Nephron (organoid): ENCODE data around the gene REPIN1.
A peak's percentile ranks its signal among the peaks of the same experiment; 100 is the strongest.

ENCODE experiments used
- H3K27ac Mint-ChIP-seq, 3 experiments: 2 replicates each; pipeline ENCODE4 v1.8.0; 2020; ENCODE audit warnings: mixed read lengths in 3 of 3, mild to moderate bottlenecking in 2 of 3, moderate library complexity in 1 of 3
- H3K27me3 Mint-ChIP-seq: 2 replicates; pipeline ENCODE4 v1.8.0; 2021; ENCODE audit warnings: low read depth, mild to moderate bottlenecking, moderate library complexity, mixed read lengths
- H3K36me3 Mint-ChIP-seq: 2 replicates; pipeline ENCODE4 v1.8.0; 2020; ENCODE audit warnings: low read depth, mixed read lengths
- H3K4me1 Mint-ChIP-seq: 2 replicates; pipeline ENCODE4 v1.8.0; 2020; ENCODE audit warnings: mixed read lengths
- H3K4me3 Mint-ChIP-seq, 3 experiments: 2 replicates each; pipeline ENCODE4 v1.8.0; 2020; ENCODE audit warnings: mild to moderate bottlenecking in 3 of 3, mixed read lengths in 3 of 3, moderate library complexity in 2 of 3
- H3K9me3 Mint-ChIP-seq: 2 replicates; pipeline ENCODE4 v1.8.0; 2020; ENCODE audit warnings: mixed read lengths
- CTCF ChIP-seq, 3 experiments: fragments of 200-600 bp; sonication (generic); IDR thresholded peaks; one replicate each; pipeline ENCODE4 v1.5.0; 2021; ENCODE audit warnings: antibody characterized with exemption in 3 of 3; ENCODE audit not compliant: unreplicated experiment in 3 of 3

The REPIN1 gene

GRCh38 chr7:150372271-150373048, 3.8 kb downstream of the REPIN1 start:
- Mint-ChIP-seq H3K9me3 (no peaks in the 10 kb centered on the region), H3K27me3 (no peaks in the 10 kb centered on the region), H3K27ac (no peak overlapping the region), H3K4me3 (peak overlapping the region in 1 of 3 experiments; percentile 51), H3K36me3 (peaks cover 35% of the 10 kb centered on the region), H3K4me1 (peaks cover 66% of the 10 kb centered on the region)
- TF ChIP-seq CTCF (IDR thresholded peaks at IDR 0.05; ENCODE audit: unreplicated experiment in 3 of 3): no peak

DNA sequence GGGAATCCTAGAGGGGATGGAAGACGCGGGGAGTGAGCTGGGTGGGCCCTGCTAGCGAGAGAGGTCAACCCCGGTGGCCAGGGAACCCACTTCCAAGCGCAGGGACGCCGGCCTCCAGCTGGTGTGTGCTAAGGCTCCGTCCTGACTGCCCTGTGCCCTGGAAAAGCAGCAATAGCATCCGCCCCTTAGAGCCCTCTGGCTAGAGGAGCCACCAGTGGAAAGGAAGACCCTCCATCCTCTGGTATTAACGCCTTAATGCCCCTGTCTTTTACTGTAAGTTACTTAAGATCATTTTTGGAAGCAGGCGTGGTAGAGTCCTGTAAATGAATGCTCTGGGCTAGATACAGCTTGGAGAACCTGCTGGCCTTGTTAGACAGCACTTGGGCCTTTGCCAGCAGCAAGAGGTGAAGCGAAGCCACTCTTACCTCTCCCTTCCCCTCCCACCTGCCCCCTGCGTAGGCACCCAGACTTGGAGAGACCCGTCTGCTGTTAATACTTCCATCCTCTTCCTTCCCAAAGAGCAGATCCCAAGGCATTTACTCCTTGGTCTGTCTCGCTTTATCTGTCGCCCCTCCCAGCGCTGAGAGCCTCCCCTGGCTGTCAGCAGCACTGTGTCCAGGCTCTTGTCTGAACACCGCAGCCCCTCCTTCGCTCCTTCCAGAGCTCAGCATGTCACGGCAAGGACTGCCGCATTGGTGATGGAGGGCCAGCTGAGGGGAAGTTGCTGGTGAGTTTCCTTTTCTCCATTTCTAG, 4.6 kb downstream of the REPIN1 start:
- no peaks in the 10 kb centered on the region for H3K9me3 Mint-ChIP-seq
- peaks cover 35% of the 10 kb centered on the region for H3K36me3 Mint-ChIP-seq
- H3K27ac Mint-ChIP-seq: peak overlapping the region; percentile 42 to 67 (median 66)
- peaks cover 68% of the 10 kb centered on the region for H3K4me1 Mint-ChIP-seq
- TF ChIP-seq CTCF (IDR thresholded peaks at IDR 0.05; ENCODE audit: unreplicated experiment in 3 of 3): no peak
- no peaks in the 10 kb centered on the region for H3K27me3 Mint-ChIP-seq
- H3K4me3 Mint-ChIP-seq: peak overlapping the region; percentile 50 to 51 (median 51)

DNA sequence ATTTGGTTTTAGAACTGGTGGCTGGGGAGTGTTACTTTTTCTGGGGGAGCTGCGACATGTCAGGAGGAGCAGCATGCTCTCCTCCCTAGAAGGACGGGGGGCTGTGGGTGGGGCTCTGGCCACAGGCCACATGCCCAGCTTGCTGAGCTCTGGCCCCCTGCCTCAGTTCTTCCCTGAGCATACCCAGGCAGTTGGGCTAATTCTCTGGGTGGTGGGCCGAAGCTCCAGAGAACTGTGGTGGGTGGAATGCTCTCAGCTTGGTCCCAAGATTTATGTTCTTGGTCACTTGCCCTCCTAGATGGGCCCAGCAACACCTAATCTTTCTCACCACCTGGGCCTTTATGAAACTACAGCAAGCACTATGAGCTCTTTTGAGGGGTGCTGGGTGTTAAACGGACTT, 5.4 kb downstream of the REPIN1 start:
- Mint-ChIP-seq H3K27ac (peak overlapping the region; percentile 58 to 67 (median 66)), H3K4me1 (peaks cover 68% of the 10 kb centered on the region), H3K4me3 (peak overlapping the region in 1 of 3 experiments; percentile 51), H3K27me3 (no peaks in the 10 kb centered on the region), H3K36me3 (peaks cover 35% of the 10 kb centered on the region), H3K9me3 (no peaks in the 10 kb centered on the region)
- no peak for TF ChIP-seq CTCF (IDR thresholded peaks at IDR 0.05; ENCODE audit: unreplicated experiment in 3 of 3)

- Mint-ChIP-seq H3K4me3 (peak overlapping the region in 1 of 3 experiments; percentile 5), H3K36me3 (peaks cover 35% of the 10 kb centered on the region), H3K9me3 (no peaks in the 10 kb centered on the region), H3K4me1 (peaks cover 64% of the 10 kb centered on the region), H3K27me3 (no peaks in the 10 kb centered on the region), H3K27ac (peak overlapping the region in 2 of 3 experiments; percentile 47 to 58)
- TF ChIP-seq CTCF (IDR thresholded peaks at IDR 0.05; ENCODE audit: unreplicated experiment in 3 of 3): no peak
Observed at GRCh38 chr7:150374472-150374871, 5.8 kb downstream of the REPIN1 start.

DNA sequence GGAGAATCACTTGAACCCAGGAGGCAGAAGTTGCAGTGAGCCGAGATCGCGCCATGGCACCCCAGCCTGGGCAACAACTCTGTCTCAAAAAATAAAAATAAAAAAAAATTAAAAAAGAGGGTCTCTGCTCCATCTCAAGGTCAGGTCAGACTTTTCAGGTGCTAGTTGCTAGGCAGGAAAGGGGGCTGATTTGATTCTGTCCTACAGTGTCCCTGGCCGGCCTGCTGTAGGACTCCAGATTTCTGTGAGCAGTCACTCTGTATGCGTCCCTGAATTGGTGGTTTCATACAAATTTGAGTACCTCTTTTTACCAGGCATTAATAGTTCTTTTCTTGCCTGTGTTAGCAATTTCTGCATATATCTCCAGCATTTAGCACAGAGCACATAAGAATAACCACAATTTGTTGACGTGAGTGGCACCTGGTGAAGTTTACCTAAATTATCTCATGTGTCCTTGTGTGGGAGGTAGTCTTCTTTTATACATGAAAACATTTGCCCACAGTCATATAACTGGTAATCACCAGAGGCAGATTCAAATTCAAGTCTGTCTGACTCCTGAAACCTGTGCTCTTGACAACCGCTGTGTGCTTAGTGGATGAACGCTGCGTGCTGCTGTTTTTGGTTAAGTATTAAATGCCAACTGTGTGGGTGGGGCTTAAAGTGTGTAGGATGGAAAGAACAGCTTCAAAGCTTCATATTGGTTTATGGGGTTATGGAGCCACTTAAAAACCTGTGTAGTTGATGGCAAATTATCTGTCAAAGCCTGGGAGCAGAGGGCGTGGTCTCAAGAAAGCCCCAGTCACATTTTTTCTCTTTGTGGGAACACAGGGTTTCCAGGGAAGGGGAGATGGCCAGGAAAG, 7.3 kb downstream of the REPIN1 start:
- peak overlapping the region; percentile 64 to 89 (median 87) for H3K27ac Mint-ChIP-seq
- H3K4me3 Mint-ChIP-seq: peak overlapping the region; percentile 12 to 60 (median 22)
- no peaks in the 10 kb centered on the region for H3K27me3 Mint-ChIP-seq
- peaks cover 31% of the 10 kb centered on the region for H3K36me3 Mint-ChIP-seq
- TF ChIP-seq CTCF (IDR thresholded peaks at IDR 0.05; ENCODE audit: unreplicated experiment in 3 of 3): no peak
- H3K9me3 Mint-ChIP-seq: no peaks in the 10 kb centered on the region
- H3K4me1 Mint-ChIP-seq: peaks cover 64% of the 10 kb centered on the region
